HG02943 (cell line): ENCODE measurements around the gene CIT.
"Not testable (repeated sequence)": the region's sequence is repeated elsewhere in the genome, so short reads cannot be mapped to it uniquely, and the experiment has no call there.

Experiments used
- ATAC-seq: cut with Tn5 transposase; IDR thresholded peaks from one replicate; pipeline ENCODE4 v1.9.1; 2021; ENCODE audit warnings: mild to moderate bottlenecking, low read depth, moderate library complexity; ENCODE audit not compliant: unreplicated experiment

The CIT gene

DNA sequence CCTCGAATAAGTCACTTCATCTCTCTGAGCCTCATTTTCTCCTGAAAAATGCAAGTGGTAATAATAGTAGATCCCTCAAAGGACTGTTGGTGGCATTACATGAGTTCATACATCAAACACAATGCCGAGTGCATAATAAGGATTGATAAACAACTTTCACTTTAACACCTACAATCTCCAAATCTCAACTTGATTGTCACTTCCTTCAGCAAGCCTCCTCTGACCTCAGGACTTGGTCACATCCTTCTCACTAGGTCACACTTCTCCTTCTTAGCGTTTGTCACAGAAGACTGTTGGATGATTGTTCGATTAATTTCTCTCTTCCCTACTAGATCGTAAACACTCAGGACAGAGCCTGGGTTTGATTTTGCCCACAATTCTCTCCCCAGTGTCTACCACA lies 217.0 kb downstream of the CIT start:
- no peak for ATAC-seq

DNA sequence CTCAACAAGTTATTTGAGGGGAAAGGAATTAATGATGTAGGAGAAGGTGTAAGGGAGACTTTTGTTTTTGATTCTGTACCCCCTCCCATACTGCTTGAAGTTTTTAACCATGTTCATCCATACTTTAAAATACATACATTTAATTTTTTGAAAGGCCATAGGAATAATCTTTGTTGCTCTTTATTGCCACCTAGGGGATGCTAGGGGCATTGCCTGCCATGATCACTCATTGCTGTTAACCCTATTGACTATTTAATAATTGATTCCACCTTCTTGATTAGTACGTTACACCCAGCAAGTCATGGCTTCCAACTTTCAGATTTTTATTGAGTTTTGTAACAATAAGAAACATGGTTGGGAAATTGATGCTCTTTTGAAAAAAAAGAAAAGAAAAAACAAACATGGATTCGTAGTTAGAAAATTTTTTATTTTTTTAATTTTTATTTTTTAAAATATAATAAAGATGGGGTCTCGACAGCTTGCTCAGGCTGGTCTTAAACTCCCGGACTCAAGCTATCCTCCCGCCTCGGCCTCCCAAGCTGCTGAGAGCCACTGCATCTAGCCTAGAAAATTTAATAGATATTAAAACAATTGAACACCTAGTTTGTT lies 217.7 kb downstream of the CIT start:
- no peak for ATAC-seq

- not testable (repeated sequence) for ATAC-seq
Measured at GRCh38 chr12:119658166-119658565, 219.0 kb downstream of the CIT start.

DNA sequence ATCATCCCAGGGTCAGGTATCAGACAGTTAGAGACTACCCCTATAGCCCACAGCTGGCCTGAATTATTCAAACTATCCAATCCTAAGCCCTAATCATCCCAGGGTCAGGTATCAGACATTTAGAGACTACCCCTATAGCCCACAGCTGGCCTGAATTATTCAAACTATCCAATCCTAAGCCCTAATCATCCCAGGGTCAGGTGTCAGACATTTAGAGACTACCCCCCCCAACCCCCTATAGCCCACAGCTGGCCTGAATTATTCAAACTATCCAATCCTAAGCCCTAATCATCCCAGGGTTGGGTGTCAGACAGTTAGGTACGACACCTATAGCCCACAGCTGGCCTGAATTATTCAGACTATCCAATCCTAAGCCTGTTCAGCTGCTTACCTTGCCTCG lies 220.1 kb downstream of the CIT start:
- not testable (repeated sequence) for ATAC-seq

DNA sequence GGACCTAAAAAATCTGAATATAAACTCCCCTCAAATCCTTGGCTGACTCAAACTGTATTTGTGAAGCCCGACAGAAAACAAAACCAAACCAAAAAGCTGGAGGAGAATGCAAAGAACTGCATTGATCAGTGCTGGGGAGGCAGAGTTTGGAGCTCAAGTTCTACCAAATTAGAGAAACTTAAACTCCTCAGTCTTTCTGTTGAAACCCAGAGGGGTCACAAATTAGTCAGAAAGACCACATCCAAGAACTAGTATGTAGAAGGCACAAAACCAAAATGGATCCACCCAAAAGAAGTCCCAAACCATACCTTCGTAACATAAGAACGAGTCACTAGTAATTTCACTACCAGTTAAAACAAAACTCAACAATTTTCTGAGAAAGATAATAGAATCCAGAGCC lies 224.5 kb downstream of the CIT start:
- no peak for ATAC-seq

DNA sequence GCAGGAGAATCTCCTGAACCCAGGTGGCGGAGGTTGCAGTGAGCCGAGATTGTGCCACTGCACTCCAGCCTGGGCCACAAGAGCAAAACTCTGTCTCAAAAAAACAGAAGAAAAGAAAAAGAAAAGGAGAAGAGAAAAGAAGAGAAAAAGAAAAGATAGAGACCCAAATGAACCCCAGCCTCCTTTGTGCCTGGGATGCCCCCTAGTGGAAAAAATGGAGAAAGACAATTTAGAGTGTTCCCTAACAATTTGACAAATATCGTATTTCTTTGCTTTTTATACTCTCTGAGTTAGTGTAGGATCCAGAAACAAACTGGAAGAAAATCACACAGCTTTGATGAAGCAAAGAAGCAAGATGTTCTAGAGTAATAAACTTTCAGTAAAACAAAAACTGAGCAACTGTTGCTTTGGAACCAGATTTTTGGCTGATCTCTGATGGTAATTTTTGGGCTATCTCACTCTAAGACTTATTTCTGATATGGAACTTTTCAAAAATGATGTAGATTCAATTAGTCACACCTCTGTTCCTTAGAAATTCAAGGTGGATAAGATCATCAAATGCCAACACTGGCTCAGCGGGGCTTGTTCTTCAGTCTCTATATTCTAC lies 227.8 kb downstream of the CIT start:
- ATAC-seq: no peak

- ATAC-seq: no peak
Measured at GRCh38 chr12:119645535-119646059, 231.5 kb downstream of the CIT start.

DNA sequence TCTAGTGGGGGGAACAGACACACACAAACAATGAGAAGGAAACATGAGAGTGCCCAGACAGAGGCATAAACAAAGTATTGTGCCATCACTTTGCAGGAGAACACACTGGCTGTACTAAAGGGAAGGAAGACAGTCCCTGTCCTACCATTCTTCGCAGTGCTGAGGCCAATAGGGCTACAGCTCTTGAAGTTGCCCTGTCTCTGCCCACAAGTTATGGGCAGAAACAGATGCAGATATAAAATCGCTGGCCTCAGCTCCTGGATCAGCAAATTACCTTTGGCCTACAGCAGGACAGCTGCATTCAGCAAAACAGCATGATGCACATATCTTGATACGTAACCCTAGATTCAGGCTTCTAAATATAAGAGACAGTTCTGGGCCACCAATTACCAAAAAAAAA lies 232.2 kb downstream of the CIT start:
- ATAC-seq: no peak

GRCh38 chr12:119642986-119643385 lies 234.1 kb downstream of the CIT start:
- no peak for ATAC-seq
